Hepatocyte (in vitro differentiated cells): Measurements from ENCODE around the gene LBHD2. TPM values are rescaled to one million over a fixed set of nuclear protein-coding genes. Genes with fewer than 3 reads are reported as not detected.

Experiments
- DNase-seq: peaks from one replicate; pipeline ENCODE4 v3.0.0-alpha.2; 2016; ENCODE audit warnings: low spot score
- H2AFZ ChIP-seq: fragments of 200-600 bp; sonication (generic); 2 replicates; pipeline ENCODE4 v1.6.0; 2016; ENCODE audit warnings: antibody characterized with exemption, mild to moderate bottlenecking
- H3K27ac ChIP-seq: fragments of 200-600 bp; sonication (generic); 2 replicates; pipeline ENCODE4 v1.5.1; 2016; ENCODE audit warnings: mild to moderate bottlenecking
- H3K27me3 ChIP-seq: fragments of 200-600 bp; sonication (generic); 2 replicates; pipeline ENCODE4 v1.6.1; 2016
- H3K36me3 ChIP-seq: fragments of 200-600 bp; sonication (generic); replicated peaks from 2 replicates; pipeline ENCODE4 v1.5.1; 2016; ENCODE audit warnings: low read depth; ENCODE audit not compliant: insufficient read depth
- H3K4me1 ChIP-seq: fragments of 200-600 bp; sonication (generic); 2 replicates; pipeline ENCODE4 v1.5.1; 2016; ENCODE audit warnings: mild to moderate bottlenecking, moderate library complexity; ENCODE audit not compliant: insufficient read depth
- H3K4me2 ChIP-seq: fragments of 200-600 bp; sonication (generic); 2 replicates; pipeline ENCODE4 v1.6.0; 2016
- H3K4me3 ChIP-seq: fragments of 200-600 bp; sonication (generic); 2 replicates; pipeline ENCODE4 v1.5.1; 2016; ENCODE audit warnings: mild to moderate bottlenecking
- H3K79me2 ChIP-seq: fragments of 200-600 bp; sonication (generic); 2 replicates; pipeline ENCODE4 v1.6.0; 2017; ENCODE audit warnings: mild to moderate bottlenecking
- H3K9me2 ChIP-seq: fragments of 200-600 bp; sonication (generic); replicated peaks from 2 replicates; pipeline ENCODE4 v1.6.0; 2017; ENCODE audit warnings: mild to moderate bottlenecking; ENCODE audit not compliant: insufficient read depth
- H3K9me3 ChIP-seq: fragments of 200-600 bp; sonication (generic); 2 replicates; pipeline ENCODE4 v1.5.1; 2016; ENCODE audit warnings: low read depth, mild to moderate bottlenecking
- H4K20me1 ChIP-seq: fragments of 200-600 bp; sonication (generic); 2 replicates; pipeline ENCODE4 v1.6.0; 2016; ENCODE audit warnings: mild to moderate bottlenecking; ENCODE audit not compliant: insufficient read depth, poor library complexity, severe bottlenecking
- CTCF ChIP-seq: fragments of 200-600 bp; sonication (generic); IDR thresholded peaks from 2 replicates; pipeline ENCODE4 v1.5.1; 2016; ENCODE audit warnings: antibody characterized with exemption, mild to moderate bottlenecking; ENCODE audit not compliant: poor library complexity
- EZH2 ChIP-seq: fragments of 200-600 bp; sonication (generic); IDR thresholded peaks from 2 replicates; pipeline ENCODE4 v1.6.1; 2016; ENCODE audit warnings: antibody characterized with exemption, mild to moderate bottlenecking, borderline replicate concordance
- EZH2phosphoT487 ChIP-seq: fragments of 200-600 bp; sonication (generic); IDR thresholded peaks from one replicate; pipeline ENCODE4 v1.6.1; 2018; ENCODE audit warnings: antibody characterized with exemption, mild to moderate bottlenecking, low read depth, moderate library complexity; ENCODE audit not compliant: unreplicated experiment, severe bottlenecking
- WGBS: methylation state at CpG from one replicate; pipeline ENCODE4 v1.1.6; 2016; ENCODE audit warnings: low lambda C conversion rate; ENCODE audit errors: missing lambda C conversion rate; 5-methylcytosine and 5-hydroxymethylcytosine counted together
- polyA plus RNA-seq: library from polyadenylated mRNA; unstranded; fragments of >200 nt; fragmentation: Nextera tagmentation; extraction: Ambion mirVana; gene quantifications from 2 replicates; pipeline ENCODE4 v1.2.1, GENCODE V29; 2016
- total RNA-seq: library from RNA; depleted of rRNA; stranded (reverse); fragments of >200 nt; gene quantifications from 2 replicates; pipeline ENCODE4 v1.2.3, GENCODE V29; 2014

The LBHD2 gene
- total and polyA plus RNA-seq, 2 experiments from 2014 or later = 0.21 TPM; not detected in 1

- peak overlapping the region; percentile 46 for H2AFZ ChIP-seq
- peak overlapping the region; percentile 85 for H3K4me3 ChIP-seq
- H3K36me3 ChIP-seq = no peaks in the 10 kb centered on the region
- WGBS = 2% methylated on average over 36 of the region's 50 CpGs
- H3K4me2 ChIP-seq = peak overlapping the region; percentile 89
- peak; percentile 87 for DNase-seq
- H3K79me2 ChIP-seq = peaks cover 74% of the 10 kb centered on the region
- no peak for TF ChIP-seq EZH2
- H3K4me1 ChIP-seq = peaks cover 34% of the 10 kb centered on the region
- no peaks in the 10 kb centered on the region for H3K9me3 ChIP-seq
- no peaks in the 10 kb centered on the region for H3K9me2 ChIP-seq
- no peaks in the 10 kb centered on the region for H3K27me3 ChIP-seq
- peak overlapping the region; percentile 95 for H3K27ac ChIP-seq
- peaks cover 48% of the 10 kb centered on the region for H4K20me1 ChIP-seq
These were observed 27.5 kb upstream of the LBHD2 start for GRCh38 chr14:103056322-103057027.

DNA sequence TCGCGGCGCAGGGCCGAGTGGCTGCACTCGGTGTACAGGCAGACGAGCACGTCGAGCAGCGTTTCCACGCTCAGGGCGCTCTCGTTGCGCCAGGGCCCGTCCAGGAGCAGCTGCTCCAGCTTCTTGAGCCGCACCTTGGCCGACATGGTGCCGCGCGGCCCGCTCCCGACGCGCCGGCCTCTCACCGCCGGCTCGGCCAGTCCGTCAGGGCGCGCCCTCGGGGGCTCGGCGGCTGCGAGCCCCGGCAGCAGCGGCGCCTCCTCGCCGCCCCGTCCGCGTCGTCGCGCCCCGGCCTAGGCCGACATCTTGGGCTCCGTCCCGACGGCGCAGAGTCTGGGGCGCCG lies 27.0 kb upstream of the LBHD2 start:
- no peaks in the 10 kb centered on the region for H3K9me2 ChIP-seq
- H3K36me3 ChIP-seq = no peaks in the 10 kb centered on the region
- peak overlapping the region; percentile 95 for H3K27ac ChIP-seq
- H3K27me3 ChIP-seq = no peaks in the 10 kb centered on the region
- H2AFZ ChIP-seq = peak overlapping the region; percentile 46
- peaks cover 34% of the 10 kb centered on the region for H3K4me1 ChIP-seq
- TF ChIP-seq EZH2phosphoT487 (no peak), EZH2 (no peak), CTCF (no peak)
- H3K4me2 ChIP-seq = peak overlapping the region; percentile 89
- H3K9me3 ChIP-seq = no peaks in the 10 kb centered on the region
- peak overlapping the region; percentile 85 for H3K4me3 ChIP-seq
- peaks cover 43% of the 10 kb centered on the region for H4K20me1 ChIP-seq
- DNase-seq = no peak
- H3K79me2 ChIP-seq = peaks cover 69% of the 10 kb centered on the region
- WGBS = 3% methylated on average over 7 of the region's 53 CpGs

GRCh38 chr14:103057372-103058163 lies 26.4 kb upstream of the LBHD2 start, which contains the start of gene CDC42BPB:
TSS of gene CDC42BPB (minus strand) at chr14:103057549. CDS start at chr14:103057173, 376 bp downstream.
- H3K4me2 ChIP-seq = peak within 1 kb of the TSS; percentile 100
- H3K27ac ChIP-seq = peak within 1 kb of the TSS; percentile 95
- no peaks in the 10 kb centered on the region for H3K9me3 ChIP-seq
- H3K4me1 ChIP-seq = peaks cover 34% of the 10 kb centered on the region
- TF ChIP-seq EZH2phosphoT487 (no peak), EZH2 (no peak), CTCF (no peak)
- peaks cover 64% of the 10 kb centered on the region for H3K79me2 ChIP-seq
- H3K4me3 ChIP-seq = peak within 1 kb of the TSS; percentile 99
- peak within 1 kb of the TSS; percentile 99 for H2AFZ ChIP-seq
- no peaks in the 10 kb centered on the region for H3K36me3 ChIP-seq
- no peaks in the 10 kb centered on the region for H3K27me3 ChIP-seq
- peaks cover 37% of the 10 kb centered on the region for H4K20me1 ChIP-seq
- under 1% methylated on average over 57 of the region's 113 CpGs for WGBS
- H3K9me2 ChIP-seq = no peaks in the 10 kb centered on the region
- DNase-seq = peak; percentile 98
